RPMI7951 (cell line): ENCODE results near the gene HSF5. TPM values are rescaled to one million over a fixed set of nuclear protein-coding genes. Genes with fewer than 3 reads are reported as not detected.

Experiments used
- DNase-seq: peaks from one replicate; pipeline ENCODE4 v3.0.0-alpha.2; 2012; ENCODE audit warnings: low read depth
- total RNA-seq: library from RNA; depleted of rRNA; stranded (reverse); fragments of >200 nt; shearing (Covaris generic); gene quantifications from 2 replicates; pipeline ENCODE4 v1.2.3, GENCODE V29; 2014

The HSF5 gene
- total RNA-seq, 1 experiment from 2014 or later: not detected

DNA sequence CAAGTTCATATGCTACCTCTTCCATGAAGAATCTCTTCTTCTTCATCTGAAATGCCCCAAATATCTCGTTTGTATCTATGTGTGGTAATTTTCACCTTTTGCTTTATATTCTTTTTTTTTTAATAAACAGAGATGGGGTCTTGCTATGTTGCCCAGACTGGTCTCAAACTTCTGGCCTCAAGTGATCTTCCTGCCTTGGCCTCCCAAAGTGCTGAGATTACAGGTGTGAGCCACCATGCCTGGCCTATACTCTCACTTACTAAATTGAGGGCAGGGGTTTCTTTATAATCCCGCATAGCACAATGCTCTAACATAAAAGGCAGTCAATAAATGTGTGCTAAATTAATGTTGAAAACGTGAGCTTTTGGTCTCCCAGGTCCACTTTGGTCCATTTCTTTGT, 101.5 kb downstream of the HSF5 start:
- no peak for DNase-seq

DNA sequence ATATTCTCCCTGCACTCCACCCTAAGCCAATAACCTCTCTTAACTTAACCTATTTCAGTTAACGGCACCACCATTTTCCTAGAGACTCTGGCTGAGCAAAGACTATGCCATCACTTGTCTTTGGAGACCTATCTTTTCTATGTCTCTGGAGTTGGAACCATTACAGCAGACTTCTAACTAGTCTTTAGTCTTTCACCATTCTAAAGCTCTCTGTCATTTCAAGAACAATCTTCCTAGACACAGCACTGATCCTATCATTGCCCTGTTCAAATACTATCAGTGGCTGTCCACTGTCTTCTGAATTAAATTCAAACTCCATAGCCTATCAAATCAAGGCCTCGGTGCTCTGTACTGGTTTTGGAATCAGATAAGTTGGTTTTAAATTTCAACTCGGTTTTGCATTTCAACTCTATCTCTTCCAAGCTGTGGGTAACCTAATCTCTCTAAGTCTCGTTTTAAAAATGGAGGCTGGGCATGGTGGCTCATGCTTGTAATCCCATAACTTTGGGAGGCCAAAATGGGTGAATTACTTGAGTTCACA, 102.8 kb downstream of the HSF5 start:
- no peak for DNase-seq

- no peak for DNase-seq
Measured at GRCh38 chr17:58384897-58385296, 103.3 kb downstream of the HSF5 start.

DNA sequence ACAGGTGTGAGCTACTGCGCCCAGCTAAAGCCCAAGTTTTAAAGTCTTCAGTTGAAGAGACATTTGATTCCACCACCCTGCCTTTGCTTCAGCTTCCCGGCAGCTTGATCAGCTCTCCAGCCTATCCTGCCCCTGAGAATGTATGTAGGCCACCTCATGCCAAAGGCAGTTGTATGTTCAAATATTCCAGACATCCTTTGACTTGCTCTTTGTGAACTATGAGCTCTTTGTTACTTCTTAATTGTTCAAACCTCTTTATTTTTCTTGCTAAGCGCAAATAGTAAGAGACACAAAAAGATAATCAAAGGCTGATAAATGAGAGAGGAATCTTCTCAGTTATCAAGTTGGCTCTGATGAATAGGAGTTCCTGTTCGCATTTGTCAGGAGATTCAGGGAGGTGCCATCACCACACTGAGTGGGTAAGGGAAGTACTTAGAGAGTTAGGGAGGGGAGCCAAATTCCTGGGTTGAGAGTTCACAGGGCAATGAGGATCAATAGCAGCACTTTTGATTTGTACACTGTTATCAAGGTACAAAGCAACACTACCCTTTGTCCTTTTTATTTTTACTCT, 104.2 kb downstream of the HSF5 start:
- no peak for DNase-seq

DNA sequence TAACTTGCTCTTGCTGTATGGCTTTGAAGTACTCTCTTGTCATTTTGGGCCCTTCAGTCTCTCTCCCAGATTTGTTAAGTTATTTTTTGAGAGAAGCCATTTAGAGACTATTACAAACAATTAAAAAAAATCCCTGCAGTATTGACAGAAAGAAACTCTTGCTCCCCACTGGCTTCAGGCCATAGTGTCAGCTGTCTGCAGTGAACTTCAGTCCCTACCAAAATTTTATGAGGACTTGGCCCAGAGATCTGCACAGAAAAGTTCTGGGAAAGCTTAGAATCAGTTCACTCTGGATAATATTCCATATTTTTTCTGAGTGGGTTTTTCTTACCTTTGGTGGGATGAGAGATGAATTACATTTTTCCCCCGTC, 105.4 kb downstream of the HSF5 start:
- no peak for DNase-seq

DNA sequence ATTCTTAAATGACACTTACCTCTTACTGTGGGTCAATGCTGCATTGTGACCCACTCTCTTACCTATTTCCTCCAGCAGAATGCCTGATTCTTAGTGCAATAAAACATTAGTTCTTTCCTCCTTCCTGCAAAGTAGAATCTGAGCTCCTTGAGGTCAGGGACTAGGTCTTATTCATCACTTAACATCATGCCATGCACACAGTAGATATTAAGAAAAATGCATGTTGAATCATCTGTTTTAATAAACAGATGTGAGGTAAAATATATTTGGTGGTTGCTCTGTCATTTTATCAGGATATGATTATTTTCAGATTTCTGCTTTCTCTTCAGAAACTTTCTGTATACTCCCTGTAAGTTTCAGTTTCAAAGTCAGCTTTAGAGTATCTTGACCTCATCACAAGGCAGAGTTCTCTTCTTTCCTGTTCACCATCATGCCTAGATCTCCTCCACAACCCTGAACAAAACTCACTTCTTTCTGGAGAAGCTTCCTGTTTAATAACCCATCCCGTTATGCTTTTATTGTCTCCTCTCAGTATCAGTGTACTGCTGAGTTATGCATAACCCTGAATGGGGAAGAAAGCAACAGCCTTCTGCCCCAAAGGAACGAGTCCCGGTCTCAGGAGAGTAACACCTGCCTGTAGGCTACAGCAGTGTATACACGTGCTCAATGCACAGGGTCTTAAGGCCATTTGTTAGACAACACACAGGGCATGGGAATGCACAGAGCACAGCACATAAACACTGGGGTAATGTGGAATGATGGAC, 105.9 kb downstream of the HSF5 start:
- no peak for DNase-seq

DNA sequence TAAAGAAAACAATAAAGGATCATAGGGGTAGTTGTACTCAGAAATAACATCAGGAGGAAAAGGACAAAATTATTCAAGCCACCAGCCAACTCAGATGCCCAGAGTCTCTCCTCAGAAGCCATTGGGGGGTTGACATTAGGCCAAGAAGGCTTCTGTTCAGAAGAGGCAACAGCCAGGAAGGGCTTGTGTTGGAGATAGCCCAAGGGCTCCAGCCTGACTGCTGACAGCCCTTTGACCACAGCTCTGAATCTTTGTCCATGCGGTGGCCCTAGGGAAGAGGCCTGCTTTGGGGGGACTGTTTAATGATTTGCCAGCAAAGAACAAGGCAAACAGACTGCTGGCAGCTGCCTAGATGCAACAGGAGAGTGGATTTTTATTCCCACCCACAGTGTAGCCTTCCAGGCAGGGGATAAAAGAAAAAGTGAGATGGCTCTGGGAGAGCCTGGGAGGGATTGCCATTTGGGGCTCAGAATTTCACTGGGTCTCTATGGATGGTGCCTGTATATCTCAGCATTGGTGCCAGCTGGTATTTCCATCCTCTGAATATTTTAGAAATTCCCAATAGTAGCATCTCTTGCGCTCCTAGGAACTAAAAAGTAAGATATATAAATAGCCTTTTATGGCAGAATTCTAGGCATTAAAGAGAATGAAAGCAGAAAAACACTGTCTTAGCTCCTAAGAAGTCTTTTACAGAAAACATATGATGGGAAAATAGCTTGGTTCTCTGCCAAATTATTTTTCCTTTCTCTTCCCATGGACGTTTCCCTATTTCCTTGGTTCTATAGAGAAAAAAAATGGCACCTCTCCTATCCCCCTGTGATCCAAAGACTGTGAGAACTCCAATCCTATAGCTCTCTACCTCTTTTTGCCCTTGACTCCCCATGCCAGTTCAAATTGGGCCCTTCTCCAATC, 106.8 kb downstream of the HSF5 start:
- DNase-seq: peak; percentile 80

DNA sequence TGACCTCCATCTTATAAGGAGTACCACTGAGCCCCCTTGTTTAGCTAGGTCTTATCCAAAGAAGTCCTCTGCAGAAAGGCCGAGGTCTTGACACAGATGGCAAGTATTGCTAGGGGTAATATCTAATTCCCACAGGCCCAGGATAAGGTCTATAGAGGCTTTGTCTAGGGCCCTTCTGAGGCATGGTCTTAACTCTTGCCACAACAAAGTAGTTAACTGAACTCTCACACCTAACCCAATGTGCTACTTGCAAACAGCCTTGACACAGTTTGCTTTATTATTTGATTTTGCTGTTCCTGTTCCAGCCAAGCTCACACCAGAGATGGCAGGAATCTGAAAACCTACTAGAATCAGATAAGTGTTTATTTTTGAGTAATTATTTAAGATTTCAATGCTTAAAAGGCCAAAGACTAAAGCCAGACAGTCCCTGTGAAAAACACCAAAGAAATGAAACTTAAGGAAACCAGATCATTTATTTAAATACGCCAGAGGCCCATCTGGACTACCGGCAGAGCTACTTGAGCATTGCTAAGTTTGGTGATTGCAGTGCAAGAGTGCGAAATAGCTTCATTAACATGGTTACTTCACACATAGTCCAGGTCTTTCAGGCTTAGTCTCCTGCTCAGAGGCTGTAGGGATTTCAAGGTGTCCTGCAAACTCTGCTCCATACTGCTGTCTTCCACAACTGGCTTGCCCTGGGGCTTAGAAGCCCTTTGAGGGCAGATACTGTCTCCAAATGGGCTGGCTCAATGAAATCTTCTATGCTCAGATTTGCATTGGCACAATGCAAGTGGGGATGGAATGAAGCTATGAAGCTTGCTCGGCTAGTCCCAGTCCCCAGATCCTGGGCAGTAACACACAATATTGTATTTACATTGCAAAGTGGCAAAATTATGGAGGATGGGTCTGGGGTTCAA, 107.7 kb downstream of the HSF5 start:
- no peak for DNase-seq

GRCh38 chr17:58379511-58379824, 108.7 kb downstream of the HSF5 start:
- DNase-seq: no peak

DNA sequence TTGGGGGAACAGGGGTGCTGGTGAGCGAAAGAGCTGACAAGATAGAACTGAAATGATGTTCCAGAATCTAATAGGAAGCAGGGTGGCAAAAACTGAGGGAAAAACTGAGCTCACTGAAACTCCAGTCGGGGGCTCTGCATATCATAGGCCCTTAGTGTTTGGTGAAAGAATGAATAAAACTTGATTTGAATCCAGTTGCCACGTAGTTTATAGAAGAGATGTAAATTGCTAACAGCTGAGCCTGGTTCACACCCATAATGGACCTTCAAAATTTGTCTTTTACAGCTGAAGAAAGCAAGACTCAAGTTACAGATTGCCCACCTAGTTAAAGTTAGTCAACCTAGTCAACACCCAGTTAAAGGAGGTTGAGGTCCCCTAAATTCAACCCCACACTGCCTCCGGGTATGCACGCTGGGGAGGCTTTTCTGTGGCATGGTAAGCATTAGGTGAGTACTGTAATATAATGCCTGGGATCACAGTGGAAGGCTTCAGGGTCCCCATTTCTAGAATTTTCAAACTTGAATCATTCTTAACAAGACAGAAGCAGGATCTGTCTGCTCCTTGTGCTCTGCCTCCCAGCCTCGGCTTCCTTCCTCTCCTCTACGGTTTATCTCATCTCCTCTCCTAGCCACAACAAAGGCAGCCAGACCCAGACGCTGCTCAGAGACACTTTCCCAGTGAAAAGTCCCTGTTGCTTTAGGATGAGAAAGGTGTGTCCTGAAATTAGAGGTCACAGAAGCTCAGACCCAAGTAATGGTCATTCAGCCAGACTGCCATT, 109.3 kb downstream of the HSF5 start:
- DNase-seq: no peak

DNA sequence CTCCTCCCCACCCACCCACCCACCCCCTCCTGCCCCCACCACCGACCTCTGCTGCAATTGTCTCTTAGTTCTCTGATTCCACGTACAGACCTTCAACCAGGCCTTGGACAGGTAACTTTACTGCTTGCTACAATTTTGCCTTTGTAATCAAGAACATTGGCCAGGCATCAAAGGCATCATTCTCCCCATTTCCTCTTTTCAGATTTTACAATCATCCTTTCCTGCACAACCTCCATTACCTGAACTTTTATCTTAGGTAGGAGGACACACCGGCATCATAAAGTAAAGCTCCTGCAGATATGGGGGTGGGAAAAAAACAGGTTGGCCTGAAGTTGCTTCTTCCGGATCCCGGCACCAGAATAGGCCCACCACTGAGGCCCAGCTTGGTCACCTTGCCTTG, 110.5 kb downstream of the HSF5 start:
- DNase-seq: no peak

DNA sequence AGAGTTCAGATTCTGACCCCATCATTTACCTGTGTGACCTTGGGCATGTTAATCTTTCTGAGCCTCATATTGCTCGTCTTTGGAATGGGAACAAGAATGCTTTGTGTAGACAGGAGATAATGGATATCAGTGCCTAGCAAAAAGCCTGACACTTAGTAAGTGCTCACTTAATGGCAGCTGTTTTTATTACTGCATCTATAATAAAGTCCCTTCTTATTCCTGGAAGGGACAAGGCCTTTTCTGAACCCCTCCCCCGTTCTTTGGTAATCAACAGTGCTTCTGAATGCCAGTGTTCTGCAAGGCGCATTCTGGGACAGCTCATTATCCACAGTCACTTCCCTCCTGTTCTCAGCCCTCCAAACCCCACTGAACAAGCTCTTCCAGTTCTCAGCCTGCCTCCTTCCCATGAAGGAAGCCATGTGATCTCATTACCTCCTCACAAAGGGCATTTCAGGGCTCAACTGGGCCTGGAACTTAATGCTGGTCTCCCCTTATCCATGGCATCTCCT, 111.1 kb downstream of the HSF5 start:
- no peak for DNase-seq

- no peak for DNase-seq
Measured at GRCh38 chr17:58376472-58377000, 111.7 kb downstream of the HSF5 start.

GRCh38 chr17:58375811-58376210, 112.4 kb downstream of the HSF5 start:
- DNase-seq: no peak

DNA sequence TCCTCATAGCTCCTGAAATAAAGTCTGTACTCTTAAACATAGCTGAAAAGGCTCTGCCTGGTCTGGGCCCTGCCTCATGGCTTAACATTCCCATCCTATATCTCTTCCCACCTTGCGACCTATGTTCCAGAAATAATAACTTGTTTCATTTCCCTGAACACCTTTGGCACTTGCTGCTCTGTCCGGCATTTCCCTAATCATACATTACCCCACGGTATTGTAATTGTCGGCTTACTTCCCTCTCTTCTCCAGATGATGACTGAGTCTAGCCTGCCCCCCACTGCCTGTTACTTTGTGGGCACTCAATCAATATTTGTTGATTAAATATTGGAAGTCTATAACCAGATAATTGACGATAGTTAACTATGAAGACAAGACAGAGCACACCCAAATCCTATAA, 113.0 kb downstream of the HSF5 start:
- DNase-seq: no peak

DNA sequence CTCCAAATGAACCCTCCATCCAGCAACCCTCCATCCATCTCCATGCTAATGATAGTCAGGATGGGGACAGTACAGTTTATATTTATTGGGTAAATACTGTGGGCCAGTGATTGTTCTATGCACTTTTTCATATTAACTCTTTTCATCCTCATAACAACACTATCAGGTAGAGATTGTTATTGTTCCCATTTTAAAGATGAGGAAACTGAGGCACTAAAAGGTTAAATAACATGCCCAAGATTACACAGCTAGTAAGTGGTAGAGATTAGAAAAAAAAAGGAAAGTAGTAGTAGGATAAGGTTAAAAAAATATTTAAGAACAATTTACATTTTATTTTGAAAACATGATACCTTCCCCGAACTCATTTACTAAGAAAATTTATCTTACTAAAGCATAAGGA, 114.3 kb downstream of the HSF5 start:
- no peak for DNase-seq

- DNase-seq: no peak
Measured at GRCh38 chr17:58373003-58373402, 115.2 kb downstream of the HSF5 start.

DNA sequence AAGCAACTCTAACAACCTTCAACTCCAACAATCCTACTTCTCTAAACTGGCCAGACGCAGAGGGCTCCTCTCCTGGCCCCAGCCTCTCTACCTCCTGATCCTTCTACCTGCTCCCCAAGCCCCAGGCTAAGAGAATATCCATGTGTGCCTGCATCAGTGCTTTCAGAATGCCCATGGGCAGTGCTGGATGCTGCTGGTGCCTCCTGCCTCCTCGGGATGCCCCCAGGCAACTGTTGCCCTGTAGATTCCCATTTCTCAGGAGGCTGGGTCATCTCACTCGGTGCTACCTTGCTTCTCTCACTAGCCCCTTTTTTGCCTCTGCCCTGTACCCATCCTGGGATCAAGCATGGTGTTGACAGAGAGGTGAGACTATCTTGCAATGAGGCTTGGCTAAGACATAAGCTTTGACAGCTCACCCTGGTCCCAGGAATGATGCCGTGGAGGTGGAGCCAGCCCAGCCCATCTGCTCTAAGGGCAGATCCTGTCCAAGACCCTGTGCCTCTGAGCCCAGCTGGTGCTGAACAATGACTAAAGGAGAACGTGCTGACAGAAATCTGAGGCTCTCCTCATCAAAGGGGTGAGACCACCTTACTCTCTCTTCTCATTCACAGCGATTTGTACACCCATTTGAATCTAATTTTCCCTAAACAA, 116.8 kb downstream of the HSF5 start:
- no peak for DNase-seq

- DNase-seq: no peak
Measured at GRCh38 chr17:58370716-58371115, 117.5 kb downstream of the HSF5 start.

GRCh38 chr17:58370309-58370708, 117.9 kb downstream of the HSF5 start:
- no peak for DNase-seq
